Stimulated activated CD8-positive, alpha-beta memory T cell treated with anti-CD3 and anti-CD28 coated beads, Interleukin-7, amount 100 ng/mL, for 24 hours (primary cell): ENCODE measurements around the gene VCL.
"Not testable (repeated sequence)": the region's sequence is repeated elsewhere in the genome, so short reads cannot be mapped to it uniquely, and the experiment has no call there.

ENCODE experiments used
- DNase-seq: peaks from one replicate; pipeline ENCODE4 v3.0.0-alpha.2; 2020; ENCODE audit warnings: low read depth

Gene VCL

DNA sequence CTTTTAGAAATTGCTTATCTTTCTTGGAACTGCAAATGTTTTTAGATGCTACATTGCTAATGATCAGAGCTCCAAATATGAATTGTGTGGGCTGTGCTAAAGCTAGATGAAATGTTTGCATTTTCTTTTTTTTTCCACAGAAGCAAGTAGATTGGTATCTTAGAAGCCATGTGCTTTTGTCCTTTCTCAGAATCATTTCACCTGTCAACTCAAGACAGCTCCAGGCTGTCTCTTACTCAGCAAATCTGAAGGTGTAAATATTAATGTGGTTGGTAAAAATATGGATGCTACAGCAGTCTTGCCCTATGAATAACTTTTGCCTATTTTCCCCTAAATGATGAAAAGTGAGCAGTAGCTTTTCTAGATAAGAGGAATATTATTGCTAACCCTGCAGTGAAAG lies 111.5 kb downstream of the VCL start:
- no peak for DNase-seq

DNA sequence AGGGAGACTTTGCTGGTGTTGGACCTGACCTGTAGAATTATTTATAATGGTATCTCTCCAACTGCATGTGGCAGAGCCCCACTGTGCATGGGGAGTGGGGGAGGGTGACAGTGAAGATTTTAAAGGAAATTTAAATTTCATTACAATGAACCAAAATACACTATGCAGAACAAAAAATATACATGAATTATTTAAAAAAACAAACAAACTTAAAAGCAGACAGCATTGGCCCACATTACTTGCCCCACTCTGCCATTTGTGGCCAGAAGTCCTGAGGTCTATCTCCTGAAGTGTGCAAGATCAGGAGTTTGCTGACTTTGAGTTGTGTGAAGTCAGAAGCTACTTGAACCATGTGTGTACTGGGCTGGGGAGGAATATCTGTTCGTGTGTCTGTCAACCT lies 112.2 kb downstream of the VCL start:
- DNase-seq = no peak

DNA sequence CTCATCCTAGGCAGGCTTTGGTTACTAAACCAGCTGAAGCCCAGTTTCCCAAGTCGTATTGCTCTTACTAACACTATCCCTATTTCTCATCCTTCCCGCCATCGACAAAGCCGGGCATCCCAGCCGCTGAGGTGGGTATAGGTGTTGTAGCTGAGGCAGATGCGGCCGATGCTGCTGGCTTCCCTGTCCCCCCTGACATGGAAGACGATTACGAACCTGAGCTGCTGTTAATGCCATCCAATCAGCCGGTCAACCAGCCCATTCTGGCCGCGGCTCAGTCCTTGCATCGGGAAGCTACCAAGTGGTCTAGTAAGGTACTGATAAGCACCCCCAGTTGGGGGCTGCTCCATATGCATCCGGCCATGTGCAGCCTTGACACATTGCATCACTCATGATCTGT lies 113.9 kb downstream of the VCL start:
- DNase-seq = no peak

DNA sequence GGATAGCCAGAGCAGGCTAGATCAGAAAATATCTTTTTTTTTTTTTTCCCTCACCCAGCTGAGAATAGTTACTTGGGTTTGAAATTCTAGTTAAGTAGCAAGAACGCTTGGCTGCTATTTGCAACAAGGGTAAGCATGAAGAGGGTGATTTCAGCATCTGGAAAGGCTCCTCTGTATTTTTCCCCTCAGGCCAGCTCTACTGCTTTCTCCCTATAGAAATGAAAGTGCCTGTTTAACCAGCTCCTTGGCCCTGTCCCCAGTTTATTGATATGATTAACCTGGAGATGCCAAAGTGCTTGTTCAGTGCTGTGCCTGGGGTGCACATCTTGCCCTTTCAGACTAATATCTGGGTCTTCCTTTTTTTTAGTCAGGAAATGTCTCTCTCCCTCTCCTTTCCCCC lies 115.6 kb downstream of the VCL start:
- DNase-seq = no peak

DNA sequence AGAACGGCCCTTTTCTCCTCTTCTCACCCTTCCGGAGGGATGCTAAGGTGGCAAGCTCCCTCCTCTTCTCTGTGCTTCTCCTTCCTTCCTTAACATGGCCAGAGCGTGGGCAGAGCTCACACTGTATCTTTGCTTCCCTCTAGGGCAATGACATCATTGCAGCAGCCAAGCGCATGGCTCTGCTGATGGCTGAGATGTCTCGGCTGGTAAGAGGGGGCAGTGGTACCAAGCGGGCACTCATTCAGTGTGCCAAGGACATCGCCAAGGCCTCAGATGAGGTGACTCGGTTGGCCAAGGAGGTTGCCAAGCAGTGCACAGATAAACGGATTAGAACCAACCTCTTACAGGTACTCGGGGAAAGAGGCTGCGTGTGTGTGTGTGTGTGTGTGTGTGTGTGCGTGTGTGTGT lies 116.1 kb downstream of the VCL start:
- DNase-seq = no peak

DNA sequence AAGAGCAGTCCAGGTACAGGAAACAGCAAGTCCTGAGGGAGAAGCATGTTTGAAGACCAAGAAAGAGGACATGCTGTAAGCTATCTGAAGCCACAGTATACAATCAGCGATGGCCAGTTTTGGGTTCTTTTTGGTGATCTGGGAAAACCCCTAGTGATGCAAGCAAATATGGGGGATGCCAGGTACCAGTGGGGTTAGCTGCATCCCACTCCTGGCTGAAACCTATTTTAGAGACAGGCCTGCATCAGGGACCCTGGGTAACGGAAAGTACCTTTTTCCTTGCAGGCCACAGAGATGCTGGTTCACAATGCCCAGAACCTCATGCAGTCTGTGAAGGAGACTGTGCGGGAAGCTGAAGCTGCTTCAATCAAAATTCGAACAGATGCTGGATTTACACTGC lies 119.8 kb downstream of the VCL start:
- DNase-seq = no peak

DNA sequence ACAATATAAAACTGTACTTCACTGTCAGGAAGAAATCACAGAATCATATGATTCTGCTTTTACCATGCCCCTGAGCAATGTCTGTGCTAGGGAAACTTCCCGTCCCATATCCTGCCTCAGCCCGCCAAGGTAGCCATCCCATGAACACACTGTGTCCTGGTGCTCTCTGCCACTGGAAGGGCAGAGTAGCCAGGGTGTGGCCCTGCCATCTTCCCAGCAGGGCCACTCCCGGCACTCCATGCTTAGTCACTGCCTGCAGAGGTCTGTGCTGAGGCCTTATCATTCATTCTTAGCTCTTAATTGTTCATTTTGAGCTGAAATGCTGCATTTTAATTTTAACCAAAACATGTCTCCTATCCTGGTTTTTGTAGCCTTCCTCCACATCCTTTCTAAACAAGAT lies 120.9 kb downstream of the VCL start:
- no peak for DNase-seq

DNA sequence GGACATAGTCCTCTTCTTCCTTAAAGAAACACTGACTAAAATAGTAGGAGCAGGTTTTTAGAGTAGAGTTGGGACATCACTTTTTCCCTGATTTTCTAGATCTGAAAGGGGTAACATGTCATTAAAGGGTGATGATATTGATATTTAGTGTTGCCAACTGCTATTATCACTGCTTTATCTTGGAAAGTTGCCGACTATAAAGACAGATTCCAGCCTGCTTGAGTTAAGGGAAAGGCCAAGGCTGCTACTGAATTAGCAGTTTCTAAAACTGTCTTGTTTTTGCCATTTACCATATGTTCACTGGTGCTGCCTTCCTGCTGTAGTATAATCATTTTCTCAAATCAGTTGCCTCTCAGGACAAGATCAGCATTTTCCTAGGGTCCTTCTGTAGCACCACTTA lies 123.0 kb downstream of the VCL start:
- DNase-seq = no peak

DNA sequence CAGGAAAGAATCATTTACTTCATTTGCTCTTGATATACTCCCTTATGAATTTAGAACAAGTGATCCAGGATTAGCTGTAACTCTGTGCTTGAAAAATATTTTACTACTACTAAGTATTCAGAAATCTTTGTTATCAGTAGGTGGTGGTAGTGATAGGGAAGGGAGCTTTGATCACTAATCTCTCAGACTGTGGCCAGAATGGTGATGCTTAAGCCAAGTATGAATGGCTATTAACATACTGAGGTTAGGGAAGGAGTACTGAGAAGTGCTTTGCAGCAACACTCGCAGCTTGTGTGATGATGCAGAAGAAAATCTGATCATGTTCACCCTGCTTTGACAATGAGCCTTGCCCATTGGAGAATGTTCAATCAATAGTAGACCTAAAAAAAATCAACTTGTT lies 123.5 kb downstream of the VCL start:
- DNase-seq = no peak

DNA sequence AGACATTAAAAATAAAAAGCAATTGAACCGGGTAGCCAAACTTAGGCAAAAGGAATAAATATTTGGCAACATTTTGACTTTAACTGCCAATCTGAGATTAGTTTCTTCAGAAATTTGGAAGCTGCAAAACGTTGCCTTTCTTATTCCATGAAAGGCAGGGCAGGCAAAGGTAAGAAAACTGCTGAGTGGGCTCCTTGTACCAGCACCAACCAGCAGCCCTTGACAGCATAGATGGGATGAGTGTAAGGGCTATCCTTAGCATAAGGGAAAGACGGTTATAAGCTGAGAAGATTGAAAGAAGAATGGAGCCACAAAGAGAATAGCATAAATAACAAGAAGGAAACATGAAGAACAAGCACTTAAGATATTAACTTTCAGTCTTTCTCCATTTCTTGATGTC lies 124.1 kb downstream of the VCL start:
- DNase-seq = no peak

DNA sequence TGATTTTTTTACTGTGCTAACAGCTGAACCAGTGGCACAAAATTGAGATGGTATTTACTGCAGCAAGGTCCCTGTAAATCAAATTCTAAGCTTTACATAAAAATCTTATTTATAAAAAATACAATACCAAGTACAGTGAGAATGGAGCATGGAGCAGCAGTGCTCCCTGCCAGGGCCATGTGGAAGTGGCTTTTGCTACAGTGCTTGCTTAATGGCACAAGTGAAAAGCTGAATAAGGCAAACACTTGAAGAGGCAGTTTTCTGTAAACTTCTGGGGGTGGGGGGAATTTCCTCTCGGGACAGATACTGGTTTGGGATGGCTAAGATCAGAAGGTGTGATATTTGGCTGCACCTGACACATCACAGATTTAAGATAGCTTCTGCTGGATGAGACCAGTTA lies 125.2 kb downstream of the VCL start:
- no peak for DNase-seq

DNA sequence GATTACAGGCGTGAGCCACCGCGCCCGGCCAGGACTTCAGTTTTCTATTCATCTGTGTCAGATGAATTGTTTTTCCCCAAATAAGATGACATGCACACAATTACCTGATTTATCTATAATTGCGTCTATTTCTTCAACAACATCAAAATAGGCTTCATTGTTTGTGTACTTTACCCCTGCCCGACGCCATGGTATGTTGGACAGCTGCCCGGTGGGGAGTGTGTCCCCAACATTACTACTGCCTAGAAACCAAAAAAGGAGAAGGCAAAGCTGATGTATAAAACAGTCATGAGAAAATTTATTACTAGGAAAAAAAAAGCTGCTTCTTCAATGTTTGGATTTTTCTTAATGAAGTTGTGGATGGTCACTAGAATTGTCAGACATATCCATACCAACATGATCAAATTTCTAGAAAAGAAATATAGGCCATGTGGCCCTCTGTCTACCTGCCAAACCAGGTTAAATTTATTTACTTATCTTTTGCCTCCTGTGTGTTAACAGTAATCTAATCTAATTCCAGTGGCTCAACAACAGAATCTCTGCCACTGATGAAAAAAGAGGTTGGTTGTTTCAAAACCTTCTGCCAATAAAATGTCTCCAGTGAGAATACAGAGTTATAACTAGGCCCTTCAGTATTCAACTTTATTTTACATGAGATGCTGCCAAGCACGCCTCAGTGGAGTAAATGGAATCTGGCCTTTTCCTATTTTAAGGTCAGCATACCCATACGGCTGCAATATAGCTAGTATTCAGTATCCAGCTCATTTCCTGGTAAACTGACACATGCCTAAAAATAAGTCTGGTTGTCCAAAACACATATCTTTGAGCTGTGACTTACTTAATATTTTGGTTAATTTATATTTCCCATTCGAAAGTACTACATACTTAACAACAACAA lies 136.3 kb downstream of the VCL start:
- DNase-seq = no peak

DNA sequence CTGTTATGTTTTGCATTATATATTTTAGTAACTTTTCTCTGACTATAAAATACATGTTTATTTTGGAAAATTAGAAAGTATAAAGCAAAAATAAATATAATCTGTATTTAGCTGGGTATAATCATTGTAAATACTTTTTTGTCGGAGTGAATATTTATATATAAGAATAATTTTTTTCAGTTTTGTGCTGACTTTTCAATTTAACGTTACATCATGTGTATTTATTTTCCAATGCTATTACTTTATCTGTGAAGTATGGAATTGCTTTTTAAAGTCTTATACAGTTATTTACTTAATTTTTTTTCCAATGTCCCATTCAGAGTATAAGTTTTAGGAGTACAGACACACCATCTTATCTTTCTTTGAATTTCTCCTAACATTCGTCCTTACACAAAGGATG lies 137.5 kb downstream of the VCL start:
- no peak for DNase-seq

DNA sequence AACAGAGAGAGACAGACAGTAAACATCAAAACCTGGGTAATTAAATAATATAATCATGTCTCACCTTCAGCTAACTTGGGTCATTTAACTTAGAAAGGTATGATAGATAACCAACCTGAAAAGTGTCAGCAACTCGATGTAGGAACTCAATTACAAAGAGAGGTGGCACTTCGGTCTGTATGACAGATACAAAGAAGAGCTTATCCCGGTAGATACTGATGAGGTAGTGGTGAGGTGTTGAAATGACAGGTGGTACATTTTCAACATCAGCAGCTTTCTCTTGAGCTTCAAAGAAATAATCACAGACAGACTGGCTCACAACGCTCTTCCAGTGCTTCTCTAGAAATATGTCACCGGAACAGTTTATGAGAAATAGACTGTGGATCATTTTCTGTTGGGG lies 140.1 kb downstream of the VCL start:
- DNase-seq = no peak

DNA sequence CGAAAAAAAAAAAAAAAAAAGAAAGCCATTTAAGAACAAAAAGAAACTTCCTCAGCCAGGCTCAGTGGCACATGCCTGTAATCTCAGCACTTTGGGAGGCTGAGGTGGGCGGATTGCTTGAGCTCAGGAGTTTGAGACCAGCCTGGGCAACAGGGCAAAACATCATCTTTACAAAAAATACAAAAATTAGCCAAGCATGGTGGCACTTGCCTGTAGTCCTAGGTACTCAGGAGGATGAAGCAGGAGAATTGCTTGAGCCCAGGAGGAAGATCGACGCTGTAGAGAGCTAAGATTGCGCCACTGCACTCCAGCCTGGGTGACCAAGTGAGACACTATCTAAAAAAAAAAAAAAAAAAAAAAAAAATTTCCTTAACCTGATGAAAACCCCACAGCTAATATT lies 140.7 kb downstream of the VCL start:
- not testable (repeated sequence) for DNase-seq

DNA sequence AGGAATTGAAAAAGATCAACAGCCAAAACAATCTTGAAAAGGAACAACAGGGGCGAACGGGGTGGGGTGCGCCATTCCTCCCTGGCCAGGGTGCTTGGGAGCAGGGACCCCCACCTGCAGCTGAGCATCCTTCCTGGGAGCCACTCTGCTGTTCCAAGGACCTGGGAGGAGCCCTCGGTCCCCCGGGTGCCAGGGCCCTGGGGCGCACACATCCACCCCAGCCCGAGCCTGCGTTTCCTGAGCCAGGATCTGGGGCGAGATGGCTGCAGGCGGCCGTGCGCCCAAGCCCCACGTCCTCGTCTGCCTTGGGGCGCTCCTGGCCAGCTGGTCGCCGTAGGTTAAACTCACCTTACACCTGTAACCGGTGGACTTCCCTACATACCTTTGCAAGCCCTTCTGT lies 142.1 kb downstream of the VCL start:
- DNase-seq = no peak

DNA sequence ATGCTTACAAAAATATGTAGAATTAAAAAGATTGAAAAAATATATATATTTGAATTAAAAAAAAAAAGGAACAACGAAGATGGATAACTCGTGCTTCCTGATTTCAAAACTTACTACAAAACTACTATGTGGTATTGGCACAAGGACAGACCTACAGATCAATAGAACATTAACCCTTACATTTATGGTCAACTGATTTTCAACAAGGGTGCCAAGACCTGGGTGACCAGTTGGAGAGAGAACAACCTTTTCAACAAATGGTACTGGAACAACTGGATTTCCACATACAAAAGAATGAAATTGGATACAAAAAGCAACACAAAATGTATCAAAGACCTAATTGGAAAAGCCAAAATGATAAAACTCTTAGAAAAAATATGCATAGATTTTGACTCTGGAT lies 142.6 kb downstream of the VCL start:
- DNase-seq = no peak

DNA sequence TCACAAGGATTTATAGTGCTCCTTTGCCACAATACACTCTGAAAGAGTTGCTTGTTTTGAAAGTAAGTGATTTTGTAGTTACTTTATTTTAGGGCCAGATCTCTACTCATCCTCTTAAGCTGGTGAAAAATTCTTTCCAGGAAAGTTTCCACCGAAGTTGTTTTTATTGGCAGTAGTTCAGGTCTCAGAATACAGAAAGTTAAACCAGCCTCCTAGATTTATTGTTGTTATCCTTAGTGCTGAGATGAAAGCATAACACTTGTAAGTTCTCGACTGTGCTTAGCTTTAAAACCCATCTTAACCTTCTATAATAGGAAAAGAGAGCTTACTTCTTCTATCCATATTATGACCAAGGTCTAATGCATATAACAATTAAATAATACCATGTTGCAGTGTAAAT lies 147.2 kb downstream of the VCL start:
- DNase-seq = no peak

DNA sequence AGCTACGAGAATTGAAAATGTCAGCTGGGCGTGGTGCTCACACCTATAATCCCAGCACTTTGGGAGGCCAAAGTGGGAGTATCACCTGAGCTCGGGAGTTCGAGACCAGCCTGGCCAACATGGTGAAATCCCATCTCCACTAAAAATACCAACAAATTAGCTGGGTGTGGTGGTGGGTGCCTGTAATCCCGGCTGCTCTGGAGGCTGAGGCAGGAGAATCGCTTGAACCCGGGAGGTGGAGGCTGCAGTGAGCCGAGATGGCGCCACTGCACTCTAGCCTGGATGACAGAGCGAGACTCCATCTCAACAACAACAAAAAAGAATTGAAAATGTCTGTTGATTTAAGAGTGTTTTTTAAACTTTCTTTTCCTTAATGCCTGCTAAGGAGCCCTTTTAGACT lies 149.1 kb downstream of the VCL start:
- not testable (repeated sequence) for DNase-seq

DNA sequence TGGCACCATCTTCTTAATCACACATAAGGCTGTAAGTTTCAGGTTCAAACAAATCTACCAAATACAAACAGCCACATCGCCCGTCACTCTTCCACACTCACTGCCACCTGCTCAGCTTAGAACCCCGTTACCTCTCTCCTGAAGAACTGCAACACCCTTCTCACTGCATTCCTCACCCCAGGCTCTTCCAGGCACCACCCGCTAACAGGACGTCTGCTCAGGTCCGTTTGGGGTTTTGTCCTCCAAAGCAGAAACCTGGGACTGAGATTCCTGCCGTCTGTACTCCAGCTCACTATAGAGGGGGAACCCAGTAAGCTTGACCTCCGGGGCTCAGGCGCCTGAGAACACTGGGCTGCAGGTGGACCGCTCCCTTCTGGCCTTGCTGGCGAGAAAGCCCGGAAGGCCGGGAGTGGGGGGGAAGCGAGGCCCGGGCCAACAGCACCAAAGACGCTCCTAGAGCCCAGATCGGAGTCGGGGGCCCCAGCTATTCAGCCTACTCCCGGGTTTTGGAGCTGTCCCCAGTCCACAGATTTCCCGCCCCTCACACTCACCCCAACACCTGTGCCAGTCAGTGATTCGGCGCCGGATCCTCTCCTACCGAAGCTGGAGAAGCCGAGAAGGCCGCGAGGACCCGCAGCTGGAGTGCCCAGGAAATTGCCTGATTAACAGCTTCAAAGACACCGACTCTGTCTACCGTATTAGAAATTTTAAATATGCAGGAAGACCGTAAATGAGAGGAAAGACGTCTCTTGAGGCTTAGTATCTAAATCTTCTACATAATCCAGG lies 152.5 kb downstream of the VCL start, which contains the start of gene AP3M1:
Gene AP3M1 (minus strand): TSS at position 625 of the 786 bp plus-strand sequence. CDS start 12,449 bp downstream, outside the sequence.
- peak; percentile 56 for DNase-seq

DNA sequence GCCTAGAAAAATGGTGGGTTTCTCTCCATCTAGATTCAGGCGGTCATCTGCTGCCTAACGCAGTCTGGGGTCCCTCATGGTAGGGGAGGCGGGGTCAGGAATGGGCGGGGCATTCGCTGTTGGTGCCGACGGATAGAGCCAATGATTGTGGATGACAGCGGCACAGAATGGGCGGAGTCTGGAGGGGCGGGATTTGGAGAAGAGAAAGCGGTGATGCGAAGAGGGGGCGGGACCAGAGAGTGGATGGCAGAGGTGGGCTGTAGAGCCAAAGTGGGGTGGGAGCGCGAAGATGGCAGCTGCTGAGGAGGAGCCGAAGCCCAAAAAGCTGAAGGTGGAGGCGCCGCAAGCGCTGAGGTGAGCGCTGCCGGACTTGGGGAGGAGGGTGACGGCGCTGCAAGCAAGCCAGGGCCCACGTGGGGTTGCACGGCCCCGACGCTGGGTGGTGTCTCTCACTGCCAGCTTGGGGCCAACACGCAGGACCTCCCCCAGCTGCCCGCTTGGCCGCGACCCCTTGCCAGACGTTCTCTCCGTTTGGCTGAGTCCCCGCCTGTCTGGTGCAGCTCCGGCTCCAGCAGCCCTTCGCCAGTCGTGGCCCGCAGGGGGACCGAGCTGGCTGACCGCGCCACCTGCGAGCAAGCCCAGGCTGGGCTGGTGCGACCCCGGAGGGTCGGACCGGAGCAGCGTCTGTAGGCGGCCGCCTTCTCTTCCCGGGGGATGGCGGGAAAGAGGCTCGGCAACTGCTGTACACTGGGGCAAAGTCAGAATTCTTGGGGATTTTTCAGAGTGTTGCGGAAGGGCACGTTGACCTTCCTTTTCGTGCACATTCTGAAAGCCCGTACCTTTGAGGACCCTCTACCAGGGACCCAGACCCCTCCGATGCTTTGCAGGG lies 153.3 kb downstream of the VCL start, which contains the start of gene ADK:
Gene ADK (plus strand): TSS at position 232 of the 889 bp plus-strand sequence. CDS start 58 bp downstream, at position 290.
- DNase-seq = peak; percentile 100
